K562 (cell line): ENCODE results near the gene BRMS1. TPM values are rescaled to one million over a fixed set of nuclear protein-coding genes. Genes with fewer than 3 reads are reported as not detected.

Source experiments
- ATAC-seq: fragments of 200-7000 bp; cut with Tn5 transposase; 3 replicates; pipeline ENCODE4 v1.9.1; 2020; ENCODE audit warnings: moderate library complexity
- BruUV-seq: library from RNA; stranded (reverse); fragments of 400-500 nt; replicated peaks from 2 replicates; lab custom pipeline; 2021; lab: Mats Ljungman, UMichigan
- CTCF ChIA-PET: fragments of 300-600 bp; formaldehyde crosslinking; extraction: SDS; loops from one replicate; lab custom pipeline; 2021; ENCODE audit warnings: low intra/inter-chr PET ratio; lab: Yijun Ruan, JAX
- POLR2A ChIA-PET: fragments of 300-600, 350-650 bp; sonication (Branson Sonifier 250); formaldehyde crosslinking; extraction: SDS; loops from one replicate; lab custom pipeline; 2021; ENCODE audit warnings: antibody characterized with exemption, inconsistent platforms; lab: Yijun Ruan, JAX
- DNase-seq, 4 experiments: peaks; one replicate each; pipeline versions ENCODE4 v3.0.0 to v3.0.0-alpha.2; 2011 to 2018; ENCODE audit warnings: low spot score in 3 of 4, mixed read lengths in 3 of 4; ENCODE audit errors: extremely low read depth in 1 of 4
- FAIRE-seq: peaks from 2 replicates; lab custom pipeline; 2011; peaks lifted over from hg19 to GRCh38; lab: Jason Lieb, UNC
- H2AFZ ChIP-seq: 2 replicates; pipeline ENCODE4 v1.6.0; 2011; ENCODE audit warnings: low read depth, low read length, control low read depth, inconsistent platforms
- H3K27ac ChIP-seq: fragments of 200-600 bp; 3 replicates; pipeline ENCODE4 v1.8.0; 2011; ENCODE audit warnings: low read depth, mild to moderate bottlenecking, control low read depth, inconsistent platforms, low read length, moderate library complexity, mixed read lengths; ENCODE audit errors: extremely low read depth
- H3K27me3 ChIP-seq, 2 experiments: fragments of 300-600 bp in 1 of 2; 2 replicates in 1 of 2; 3 replicates in 1 of 2; pipeline versions ENCODE4 v1.6.0 to v1.8.0; 2011; ENCODE audit warnings: inconsistent platforms in 2 of 2, low read length in 2 of 2, mild to moderate bottlenecking in 1 of 2, mixed read lengths in 1 of 2, moderate library complexity in 1 of 2; ENCODE audit not compliant: control insufficient read depth in 2 of 2, insufficient read depth in 2 of 2
- H3K36me3 ChIP-seq: fragments of 300-600 bp; 3 replicates; pipeline ENCODE4 v1.8.0; 2011; ENCODE audit warnings: mild to moderate bottlenecking, low read length, inconsistent platforms; ENCODE audit not compliant: control insufficient read depth, insufficient read depth
- H3K4me1 ChIP-seq, 2 experiments: fragments of 200-600 bp in 1 of 2; replicated peaks in 1 of 2; 2 replicates in 1 of 2; 3 replicates in 1 of 2; pipeline versions ENCODE4 v1.5.1 to v1.8.0; 2011; ENCODE audit warnings: inconsistent platforms in 2 of 2, low read length in 2 of 2, mild to moderate bottlenecking in 1 of 2, mixed read lengths in 1 of 2, moderate library complexity in 1 of 2; ENCODE audit not compliant: control insufficient read depth in 2 of 2, insufficient read depth in 2 of 2
- H3K4me2 ChIP-seq: 2 replicates; pipeline ENCODE4 v1.6.1; 2011; ENCODE audit warnings: low read length, control low read depth, inconsistent platforms, mixed read lengths; ENCODE audit not compliant: insufficient read depth
- H3K4me3 ChIP-seq: fragments of 200-600 bp; sonication (generic), shearing (Covaris generic); 2 replicates; pipeline ENCODE4 v1.5.1; 2016; ENCODE audit warnings: control low read depth, inconsistent platforms
- H3K79me2 ChIP-seq: fragments of 200-600 bp; 3 replicates; pipeline ENCODE4 v1.8.0; 2011; ENCODE audit warnings: low read length, inconsistent platforms; ENCODE audit not compliant: control insufficient read depth, insufficient read depth
- H3K9ac ChIP-seq, 2 experiments: 2 replicates each; pipeline versions ENCODE4 v1.6.0 to v1.6.1; 2011; ENCODE audit warnings: low read depth in 2 of 2, low read length in 2 of 2, control low read depth in 1 of 2, inconsistent platforms in 1 of 2, mild to moderate bottlenecking in 1 of 2, mixed read lengths in 1 of 2; ENCODE audit not compliant: insufficient read depth in 1 of 2
- H3K9me1 ChIP-seq: one replicate; pipeline ENCODE4 v1.6.0; 2011; ENCODE audit warnings: inconsistent platforms, mild to moderate bottlenecking, low read length, moderate library complexity; ENCODE audit not compliant: control insufficient read depth, insufficient read depth
- H3K9me3 ChIP-seq: replicated peaks from 2 replicates; pipeline ENCODE4 v1.5.1; 2011; ENCODE audit warnings: low read depth, low read length, inconsistent platforms; ENCODE audit not compliant: control insufficient read depth, insufficient read depth
- H4K20me1 ChIP-seq: replicated peaks from 2 replicates; pipeline ENCODE4 v1.6.1; 2011; ENCODE audit warnings: low read length, inconsistent platforms, mixed read lengths; ENCODE audit not compliant: control insufficient read depth, insufficient read depth
- EP300 ChIP-seq: IDR thresholded peaks from 2 replicates; pipeline ENCODE4 v1.6.1; 2012; ENCODE audit warnings: low read length, improper control_type of control experiment
- EP400 ChIP-seq: fragments of 450-650 bp; IDR thresholded peaks from 2 replicates; pipeline ENCODE4 v1.6.1; 2017; ENCODE audit warnings: antibody characterized with exemption, mild to moderate bottlenecking, moderate library complexity
- FUS ChIP-seq: fragments of 200-400 bp; formaldehyde crosslinking; optimal IDR thresholded peaks from 2 replicates; pipeline ENCODE3; 2017; ENCODE audit warnings: low read depth, low read length
- RCOR1 ChIP-seq, 2 experiments: IDR thresholded peaks; 2 replicates each; pipeline ENCODE4 v1.6.1; 2012; ENCODE audit warnings: low read depth in 2 of 2, low read length in 2 of 2, borderline replicate concordance in 1 of 2, improper control_type of control experiment in 1 of 2
- RFX5 ChIP-seq: IDR thresholded peaks from 2 replicates; pipeline ENCODE4 v1.6.1; 2011; ENCODE audit warnings: low read depth, mild to moderate bottlenecking, improper control_type of control experiment, low read length
- RFX7 ChIP-seq: fragments of 250-450 bp; sonication (Bioruptor Pico); IDR thresholded peaks from 2 replicates; pipeline ENCODE4 v1.5.1; 2021; ENCODE audit warnings: mild to moderate bottlenecking
- SMARCA5 ChIP-seq: fragments of 450-650 bp; IDR thresholded peaks from 2 replicates; pipeline ENCODE4 v1.6.1; 2016
- ZFP30 ChIP-seq: fragments of 250-450 bp; sonication (Bioruptor Pico); IDR thresholded peaks from 2 replicates; pipeline ENCODE4 v1.8.0; 2022; ENCODE audit warnings: moderate library complexity, mild to moderate bottlenecking, inconsistent platforms, borderline replicate concordance
- ZKSCAN8 ChIP-seq: fragments of 200-800 bp; sonication (Bioruptor generic); IDR thresholded peaks from 2 replicates; pipeline ENCODE4 v1.6.1; 2016; ENCODE audit warnings: missing genetic modification characterization, missing compliant biosample characterization
- ZNF133 ChIP-seq: fragments of 250-450 bp; sonication (Bioruptor Pico); IDR thresholded peaks from 2 replicates; pipeline ENCODE4 v1.4.0; 2020; ENCODE audit warnings: mild to moderate bottlenecking
- ZNF232 ChIP-seq: sonication (generic); formaldehyde crosslinking; IDR thresholded peaks from 2 replicates; pipeline ENCODE4 v1.8.0; 2022; ENCODE audit warnings: mild to moderate bottlenecking, missing genetic modification reagents
- WGBS: fragments of 100-300 bp; shearing (Covaris generic); methylation state at CpG from one replicate; pipeline ENCODE4 v1.1.6; 2016; ENCODE audit warnings: low coverage, mixed read lengths; ENCODE audit not compliant: insufficient coverage; ENCODE audit errors: missing lambda C conversion rate; 5-methylcytosine and 5-hydroxymethylcytosine counted together
- in situ Hi-C: fragments of 300-500 bp; cut with MboI; formaldehyde crosslinking; loops from 4 replicates; pipeline ENCODE4 v1.15.0; 2018; ENCODE audit warnings: inconsistent platforms, mixed read lengths
- intact Hi-C: fragments of 100-400 bp; cut with micrococcal nuclease; formaldehyde crosslinking; loops from 2 replicates; pipeline ENCODE4 v1.14.2; 2022
- polyA plus RNA-seq, 8 experiments: library from polyadenylated mRNA; depleted of rRNA in 4 of 8; stranded (reverse) in 5 of 8; unstranded in 3 of 8; fragments of >200 nt; fragmentation: Nextera tagmentation in 2 of 8; fragmentation: Illumina TruSeq in 1 of 8; extraction: Ambion mirVana in 2 of 8; extraction: Trizol in 1 of 8; gene quantifications; 2 replicates each; pipeline versions ENCODE4 v1.2.1 to v1.2.3, GENCODE V29; 2011 to 2014; ENCODE audit warnings: inconsistent platforms in 1 of 8, missing spikeins in 1 of 8
- total RNA-seq, 7 experiments: library from RNA; depleted of rRNA in 6 of 7; stranded (reverse); fragments of >200 nt in 6 of 7; fragmentation: Illumina TruSeq in 2 of 7; extraction: Trizol in 2 of 7; gene quantifications; 2 replicates each; pipeline versions ENCODE4 v1.2.1 to v1.2.3, GENCODE V29; 2011 to 2021; ENCODE audit warnings: low replicate concordance in 1 of 7
- TF ChIP-seq, protein P1 (sequence below): fragments of 450-650 bp; IDR thresholded peaks from one replicate; pipeline ENCODE4 v1.6.1; 2018; ENCODE audit warnings: mild to moderate bottlenecking, moderate library complexity; ENCODE audit not compliant: partially characterized antibody

Gene BRMS1
- total and polyA plus RNA-seq, 9 of the 15 experiments (the other 6 are each of a cell fraction or from before 2014, with no cell fraction given): 2.2 to 78.8 (median 33.4) TPM

GRCh38 chr11:66297610-66298009 is 47.3 kb downstream of the BRMS1 start:
- no peaks in the 10 kb centered on the region for H3K36me3 ChIP-seq
- H3K79me2 ChIP-seq: no peaks in the 10 kb centered on the region
- in situ Hi-C loops: no loop called here
- no peak for ATAC-seq
- no peak overlapping the region; a peak in 1 of 4 replicates for H3K9ac ChIP-seq
- H3K4me1 ChIP-seq: peaks cover 0 to 25% of the 10 kb centered on the region in 2 experiments; a peak in 1 of 5 replicates
- ChIA-PET CTCF (interaction anchor here (0.5 kb wide), 1 partner anchor 709 kb away, joined by 3 read pairs; no protein-coding TSS in a partner anchor), POLR2A (interaction anchor here (0.6 to 4.3 kb wide), 2 partner anchors 9 to 10 kb away, joined by 3 to 18 read pairs; partner anchors contain the start of gene YIF1A)
- peaks cover 0 to 8% of the 10 kb centered on the region in 2 experiments; a peak in 2 of 5 replicates for H3K27me3 ChIP-seq
- no peak for DNase-seq
- H3K9me3 ChIP-seq: no peaks in the 10 kb centered on the region
- H3K4me3 ChIP-seq: no peak overlapping the region
- no peak overlapping the region for H2AFZ ChIP-seq
- no TSS peak for BruUV-seq
- H3K27ac ChIP-seq: no peak overlapping the region
- H3K4me2 ChIP-seq: no peak overlapping the region
- intact Hi-C loops: no loop called here
- 21% methylated on average over 7 of the region's 8 CpGs for WGBS
- peaks cover 3% of the 10 kb centered on the region for H3K9me1 ChIP-seq
- 0 out of 2 replicates have a peak, but pooled peaks cover 5% of the 10 kb centered on the region for H4K20me1 ChIP-seq
- FAIRE-seq: no peak
- TF ChIP-seq ZKSCAN8 (CRISPR knock-in tag): no peak
- no peak for TF ChIP-seq ZNF133
- TF ChIP-seq, protein P1, sequence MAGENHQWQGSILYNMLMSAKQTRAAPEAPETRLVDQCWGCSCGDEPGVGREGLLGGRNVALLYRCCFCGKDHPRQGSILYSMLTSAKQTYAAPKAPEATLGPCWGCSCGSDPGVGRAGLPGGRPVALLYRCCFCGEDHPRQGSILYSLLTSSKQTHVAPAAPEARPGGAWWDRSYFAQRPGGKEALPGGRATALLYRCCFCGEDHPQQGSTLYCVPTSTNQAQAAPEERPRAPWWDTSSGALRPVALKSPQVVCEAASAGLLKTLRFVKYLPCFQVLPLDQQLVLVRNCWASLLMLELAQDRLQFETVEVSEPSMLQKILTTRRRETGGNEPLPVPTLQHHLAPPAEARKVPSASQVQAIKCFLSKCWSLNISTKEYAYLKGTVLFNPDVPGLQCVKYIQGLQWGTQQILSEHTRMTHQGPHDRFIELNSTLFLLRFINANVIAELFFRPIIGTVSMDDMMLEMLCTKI: no peak
- TF ChIP-seq FUS: no peak
- no peak for TF ChIP-seq EP400
- no peak for TF ChIP-seq EP300
- TF ChIP-seq ZNF232 (CRISPR knock-in tag): no peak
- TF ChIP-seq RCOR1 (IDR thresholded peaks at IDR 0.05; ENCODE audit: borderline replicate concordance in 1 of 2, low read depth in 2 of 2, low read length in 2 of 2): no peak
- TF ChIP-seq RFX5: no peak
- no peak for TF ChIP-seq RFX7 (CRISPR knock-in tag)
- TF ChIP-seq ZFP30 (CRISPR knock-in tag): no peak
- TF ChIP-seq SMARCA5: no peak
